SKM-1 treated with dmso at 0.1 percent for 144 hours (cell line): Measurements from ENCODE around the gene RETREG1.
A peak's percentile ranks its signal among the peaks of the same experiment; 100 is the strongest.
"Not testable (repeated sequence)": the region's sequence is repeated elsewhere in the genome, so short reads cannot be mapped to it uniquely, and the experiment has no call there.

Experiments used
- DNase-seq: peaks from one replicate; lab custom pipeline; 2025; ENCODE audit not compliant: unreplicated experiment; lab: John Stamatoyannopoulos, UW

Gene RETREG1

GRCh38 chr5:16461782-16462181, 155.0 kb downstream of the RETREG1 start:
- no peak for DNase-seq

DNA sequence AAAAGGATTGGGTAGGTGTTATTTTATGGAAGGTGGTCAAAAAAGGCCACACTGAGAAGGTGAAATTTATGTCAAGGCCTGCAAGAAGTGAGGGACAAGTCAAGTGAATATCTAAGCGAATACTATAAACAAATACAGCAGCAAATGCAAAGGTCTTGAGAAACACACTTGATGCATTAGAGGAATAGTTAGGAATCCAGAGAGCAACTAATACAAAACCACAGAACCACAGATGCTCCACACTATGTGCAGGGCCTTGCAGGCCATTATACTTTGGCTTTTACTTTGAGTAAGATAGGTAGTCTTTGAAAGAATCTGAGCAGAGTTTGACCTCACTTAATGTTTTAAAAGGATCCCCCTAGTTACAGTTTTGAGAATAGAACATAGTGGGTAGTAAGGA, 155.8 kb downstream of the RETREG1 start:
- no peak for DNase-seq

- DNase-seq = no peak
These were observed 157.3 kb downstream of the RETREG1 start for GRCh38 chr5:16459451-16459850.

DNA sequence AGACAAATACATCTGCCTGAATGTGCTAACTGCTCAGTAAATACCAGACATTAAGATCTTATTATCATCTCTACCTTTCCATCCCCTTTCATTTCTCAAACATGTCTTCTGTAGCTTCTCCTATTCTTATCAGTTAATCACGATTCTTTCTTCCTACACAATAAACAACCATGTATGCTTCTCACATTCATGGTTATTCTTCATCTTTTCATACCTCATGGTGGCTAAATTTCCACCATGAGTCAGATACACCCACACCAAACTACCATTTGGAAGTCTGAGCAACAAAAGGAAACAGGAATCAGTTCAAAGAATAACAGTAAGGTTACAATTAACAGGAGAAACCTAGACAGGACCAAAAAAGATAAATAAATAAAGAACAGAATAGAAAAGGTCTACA, 158.9 kb downstream of the RETREG1 start:
- no peak for DNase-seq

DNA sequence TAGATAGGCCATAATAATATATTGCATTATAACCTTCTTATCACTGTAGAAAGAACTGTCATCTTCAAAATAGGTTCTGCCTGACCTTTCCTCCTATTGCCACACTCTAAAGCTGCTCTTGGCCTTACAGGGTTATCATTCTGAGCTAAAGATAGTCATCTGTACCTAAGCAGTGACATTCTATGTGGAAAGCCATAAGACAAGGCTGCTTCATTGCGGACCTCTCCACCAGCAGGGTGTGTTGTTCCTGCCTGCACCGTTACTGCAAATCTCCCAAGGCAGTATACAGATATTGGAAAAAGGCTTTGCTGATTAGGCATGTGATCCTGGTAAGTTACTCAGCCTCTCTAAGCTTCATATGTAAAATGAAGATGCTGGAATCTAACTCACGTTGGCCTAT, 159.3 kb downstream of the RETREG1 start:
- no peak for DNase-seq

DNA sequence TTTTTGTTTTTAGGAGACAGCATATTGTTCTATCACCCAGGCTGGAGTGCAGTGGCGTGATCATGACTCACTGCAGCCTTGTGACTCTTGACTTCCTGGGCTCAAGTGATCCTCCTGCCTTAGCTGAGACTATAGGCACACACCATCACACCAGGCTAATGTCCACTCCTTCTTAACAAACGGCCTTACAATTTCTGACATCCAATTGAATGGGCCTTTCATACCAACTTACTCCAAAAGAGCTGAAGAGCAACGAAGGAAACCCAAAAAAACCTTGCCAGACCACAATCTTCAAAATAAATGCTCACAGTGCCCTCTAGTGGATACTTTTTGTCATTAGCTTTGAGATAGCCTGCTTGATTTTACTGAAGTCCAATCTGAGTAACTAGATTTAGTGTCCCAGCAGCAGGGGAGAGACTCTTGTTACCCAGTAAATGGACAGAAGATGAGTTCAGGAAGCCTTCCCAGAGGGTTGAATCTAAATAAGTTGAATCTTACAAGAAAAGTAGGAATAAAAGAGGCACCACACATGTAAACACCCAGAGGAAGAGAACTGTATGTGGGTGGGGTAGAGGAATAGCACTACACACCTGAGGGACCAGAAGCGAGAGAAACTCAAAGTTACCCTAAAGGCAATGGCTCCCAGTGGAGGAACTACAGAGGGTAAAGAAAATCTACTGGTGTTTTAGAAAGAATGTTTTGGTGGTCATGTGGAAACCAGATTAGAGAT, 160.5 kb downstream of the RETREG1 start:
- peak; percentile 40 for DNase-seq

DNA sequence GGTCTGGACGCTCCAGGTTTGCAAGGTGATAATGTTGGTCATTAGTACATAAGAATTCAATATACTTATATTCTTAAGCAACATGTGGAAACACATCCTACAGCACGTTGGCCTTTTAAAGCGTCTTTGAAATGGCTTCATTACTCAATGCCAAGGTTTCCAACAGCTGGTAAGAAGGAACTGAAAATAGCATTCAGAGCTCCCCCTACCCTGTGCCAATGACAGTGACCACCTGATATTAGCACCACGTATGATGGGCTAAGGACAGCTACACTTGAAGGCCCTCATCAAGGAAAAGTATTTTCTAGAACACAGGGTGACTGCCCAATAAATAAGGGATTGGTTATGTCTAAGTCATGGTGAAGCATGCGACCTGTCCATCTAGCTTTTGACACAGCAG, 161.1 kb downstream of the RETREG1 start:
- no peak for DNase-seq

- DNase-seq = no peak
These were observed 162.1 kb downstream of the RETREG1 start for GRCh38 chr5:16454686-16455085.

DNA sequence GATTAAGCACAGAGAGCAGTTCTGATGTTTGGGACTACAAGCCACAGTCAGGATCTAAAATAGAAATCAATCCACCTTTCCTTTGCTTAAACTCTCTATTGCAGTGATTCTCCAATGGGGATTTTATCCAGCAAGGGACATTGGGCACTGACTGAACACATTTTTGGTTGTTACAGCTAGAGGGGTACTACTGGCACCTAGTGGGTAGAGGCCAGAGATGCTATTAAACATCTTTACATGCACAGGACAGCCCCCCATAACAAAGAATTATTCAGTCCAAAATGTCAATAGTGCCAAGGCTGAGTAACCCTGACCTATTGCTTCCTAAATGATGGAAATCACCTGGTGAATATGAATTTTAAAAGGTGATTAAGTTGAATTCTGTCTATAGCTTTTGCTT, 163.2 kb downstream of the RETREG1 start:
- no peak for DNase-seq

GRCh38 chr5:16450163-16450562, 166.6 kb downstream of the RETREG1 start:
- DNase-seq = no peak

- DNase-seq = no peak
These were observed 169.8 kb downstream of the RETREG1 start for GRCh38 chr5:16446993-16447392.

- DNase-seq = no peak
These were observed 178.8 kb downstream of the RETREG1 start for GRCh38 chr5:16437977-16438376.

DNA sequence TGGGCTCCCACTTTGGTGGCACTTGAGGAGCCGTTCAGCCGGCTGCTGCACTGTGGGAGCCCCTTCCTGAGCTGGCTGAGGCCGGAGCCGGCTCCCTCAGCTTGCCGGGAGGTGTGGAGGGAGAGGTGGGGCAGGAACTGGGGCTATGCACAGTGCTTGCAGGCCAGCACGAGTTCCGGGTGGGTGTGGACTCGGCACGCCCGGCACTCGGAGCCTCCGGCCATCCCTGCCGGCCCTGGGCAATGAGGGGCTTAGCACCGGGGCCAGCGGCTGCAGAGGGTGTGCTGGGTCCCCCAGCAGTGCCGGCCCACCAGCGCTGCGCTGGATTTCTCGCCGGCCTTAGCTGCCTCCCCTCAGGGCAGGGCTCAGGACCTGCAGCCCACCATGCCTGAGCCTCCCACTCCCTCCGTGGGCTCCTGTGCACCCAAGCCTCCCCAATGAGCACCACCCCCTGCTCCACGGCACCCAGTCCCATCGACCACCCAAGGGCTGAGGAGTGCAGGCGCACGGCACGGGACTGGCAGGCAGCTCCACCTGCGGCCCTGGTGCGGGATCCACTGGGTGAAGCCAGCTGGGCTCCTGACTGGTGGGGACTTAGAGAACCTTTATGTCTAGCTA, 180.6 kb downstream of the RETREG1 start:
- not testable (repeated sequence) for DNase-seq

DNA sequence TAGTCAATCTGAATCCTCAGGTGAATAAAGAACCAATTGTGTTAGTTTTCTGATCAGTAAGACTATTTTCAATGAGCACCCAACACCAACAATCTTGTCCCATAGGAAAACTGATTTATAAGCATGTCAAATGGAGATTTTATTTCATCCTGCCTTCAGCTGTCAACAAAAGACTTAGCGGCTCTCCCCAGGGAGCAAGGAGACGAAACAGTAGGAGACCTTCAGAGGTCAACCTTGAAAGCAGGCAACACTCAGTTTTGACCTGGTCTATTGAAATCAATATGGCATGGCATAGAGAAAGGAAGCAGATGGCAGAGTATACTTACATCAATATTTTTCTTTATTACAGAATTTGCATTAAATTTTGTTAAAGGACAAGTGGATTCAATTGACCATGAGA, 185.3 kb downstream of the RETREG1 start:
- DNase-seq = no peak

DNA sequence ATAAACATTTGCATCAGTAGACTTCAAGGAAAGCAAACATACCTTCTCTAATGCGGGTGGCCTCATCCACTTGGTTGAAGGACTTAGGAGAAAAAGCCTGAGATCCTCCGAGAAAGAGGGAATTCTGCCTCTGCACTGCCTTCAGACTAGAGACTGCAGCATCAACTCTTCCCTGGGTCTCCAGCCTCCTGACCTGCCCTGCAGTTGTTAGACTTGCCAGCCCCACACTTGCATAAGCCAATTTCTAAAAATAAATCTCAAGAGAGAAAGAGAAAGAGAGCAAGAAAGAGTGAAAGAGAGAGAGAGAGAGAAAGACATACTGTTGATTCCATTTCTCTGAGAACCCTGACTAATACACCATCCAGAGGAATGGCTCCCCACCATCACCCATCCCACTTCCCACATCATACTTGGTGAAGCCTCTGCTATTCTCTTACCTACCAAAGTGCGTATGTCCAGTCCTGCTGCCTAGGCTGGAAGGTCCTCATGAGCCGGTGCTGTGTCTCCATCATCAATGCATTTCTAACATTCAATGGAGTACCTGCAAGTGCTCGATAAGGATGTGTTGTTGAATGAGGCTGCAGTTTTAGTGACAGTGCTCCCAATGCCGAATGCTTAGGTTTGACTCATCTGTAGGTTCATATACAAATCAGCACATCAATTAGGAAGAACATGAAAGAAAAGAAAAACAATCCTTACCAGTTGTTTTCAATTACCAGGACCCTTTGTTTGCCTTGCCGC, 186.3 kb downstream of the RETREG1 start:
- DNase-seq = no peak

- DNase-seq = no peak
These were observed 188.4 kb downstream of the RETREG1 start for GRCh38 chr5:16428359-16428758.

DNA sequence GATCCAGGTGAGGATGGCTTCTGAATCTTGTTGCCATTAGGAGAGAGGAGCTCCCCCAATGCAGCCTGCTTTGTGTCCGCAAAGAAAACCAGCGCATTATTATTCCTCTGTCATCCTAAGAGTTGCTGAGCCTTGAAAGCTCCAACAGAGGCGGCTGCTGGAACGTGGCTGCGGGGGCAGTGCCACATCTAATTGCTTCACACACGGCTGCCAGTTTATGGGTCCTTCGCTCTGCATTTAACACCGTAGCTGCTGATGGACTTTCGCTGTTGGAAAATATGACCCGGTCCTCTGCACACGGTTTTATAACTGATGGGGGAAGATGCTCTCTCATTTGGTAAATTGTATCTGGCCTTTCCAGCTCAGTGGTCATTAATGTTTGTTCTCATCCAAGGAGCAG, 189.2 kb downstream of the RETREG1 start:
- DNase-seq = no peak
